OCI-LY1 (cell line): Measurements from ENCODE around the gene CWC25.

Experiments used
- H2AFZ ChIP-seq: fragments of 200-600 bp; sonication (generic), shearing (Covaris generic); 2 replicates; pipeline ENCODE4 v1.6.0; 2014; ENCODE audit warnings: antibody characterized with exemption, mild to moderate bottlenecking, low read length
- H3F3A ChIP-seq: fragments of 200-600 bp; sonication (generic), shearing (Covaris generic); 2 replicates; pipeline ENCODE4 v1.6.0; 2014; ENCODE audit warnings: mild to moderate bottlenecking, antibody characterized with exemption, low read length, moderate library complexity; ENCODE audit not compliant: insufficient read depth
- H3K27ac ChIP-seq: fragments of 200-600 bp; sonication (generic); 2 replicates; pipeline ENCODE4 v1.5.1; 2014; ENCODE audit warnings: low read length, mixed run types, mild to moderate bottlenecking, low read depth; ENCODE audit not compliant: poor library complexity, severe bottlenecking
- H3K27me3 ChIP-seq: fragments of 200-600 bp; sonication (generic); 2 replicates; pipeline ENCODE4 v1.6.0; 2014; ENCODE audit warnings: antibody characterized with exemption, mild to moderate bottlenecking, low read length, moderate library complexity; ENCODE audit not compliant: insufficient read depth
- H3K36me3 ChIP-seq: fragments of 200-600 bp; sonication (generic); 2 replicates; pipeline ENCODE4 v1.6.1; 2014; ENCODE audit warnings: mild to moderate bottlenecking, antibody characterized with exemption, low read length, moderate library complexity, mixed read lengths; ENCODE audit not compliant: insufficient read depth
- H3K4me1 ChIP-seq: fragments of 200-600 bp; sonication (generic); 2 replicates; pipeline ENCODE4 v1.5.1; 2014; ENCODE audit warnings: mild to moderate bottlenecking, low read length, moderate library complexity; ENCODE audit not compliant: insufficient read depth, severe bottlenecking
- H3K4me2 ChIP-seq: fragments of 200-600 bp; sonication (generic), shearing (Covaris generic); 2 replicates; pipeline ENCODE4 v1.6.1; 2014; ENCODE audit warnings: low read length
- H3K4me3 ChIP-seq: fragments of 200-600 bp; sonication (generic); 2 replicates; pipeline ENCODE4 v1.5.1; 2014; ENCODE audit warnings: low read length, low read depth, mild to moderate bottlenecking, mixed read lengths; ENCODE audit not compliant: poor library complexity, severe bottlenecking
- H3K79me2 ChIP-seq: fragments of 200-600 bp; shearing (Covaris generic); 2 replicates; pipeline ENCODE4 v1.6.1; 2016; ENCODE audit warnings: mixed run types, low read length, mixed read lengths; ENCODE audit not compliant: insufficient read depth
- H3K9ac ChIP-seq: fragments of 200-600 bp; sonication (generic), shearing (Covaris generic); 2 replicates; pipeline ENCODE4 v1.6.1; 2014; ENCODE audit warnings: mild to moderate bottlenecking, low read length, mixed read lengths
- H3K9me2 ChIP-seq: fragments of 200-600 bp; sonication (generic), shearing (Covaris generic); 2 replicates; pipeline ENCODE4 v1.6.1; 2014; ENCODE audit warnings: low read depth, mild to moderate bottlenecking, low read length, mixed read lengths
- H3K9me3 ChIP-seq: fragments of 200-600 bp; shearing (Covaris generic); 2 replicates; pipeline ENCODE4 v1.6.1; 2014; ENCODE audit warnings: low read length, mixed read lengths
- H4K20me1 ChIP-seq: fragments of 200-600 bp; sonication (generic), shearing (Covaris generic); 2 replicates; pipeline ENCODE4 v1.6.0; 2016; ENCODE audit warnings: mild to moderate bottlenecking, low read length; ENCODE audit not compliant: insufficient read depth
- EZH2 ChIP-seq: fragments of 200-600 bp; sonication (generic), shearing (Covaris generic); IDR thresholded peaks from 2 replicates; pipeline ENCODE4 v1.8.0; 2017; ENCODE audit warnings: borderline replicate concordance, mixed run types, mild to moderate bottlenecking, antibody characterized with exemption, low read length, moderate library complexity, mixed read lengths
- TF ChIP-seq, protein P1 (sequence below): fragments of 200-600 bp; sonication (generic), shearing (Covaris generic); IDR thresholded peaks from 2 replicates; pipeline ENCODE4 v1.5.1; 2017; ENCODE audit warnings: mild to moderate bottlenecking, antibody characterized with exemption, low read length, moderate library complexity, mixed read lengths

The CWC25 gene

GRCh38 chr17:38848939-38849605 lies 24.0 kb upstream of the CWC25 start:
- Histone ChIP-seq H3K79me2 (peaks cover 27% of the 10 kb centered on the region), H3K4me1 (peaks cover 32% of the 10 kb centered on the region), H3K9me2 (no peaks in the 10 kb centered on the region), H3F3A (peaks cover 32% of the 10 kb centered on the region; the same call in 1 of the 2 replicates), H3K36me3 (peaks cover 66% of the 10 kb centered on the region), H3K27me3 (no peaks in the 10 kb centered on the region), H3K27ac (no peak overlapping the region), H3K9ac (no peak overlapping the region), H3K4me2 (no peak overlapping the region), H2AFZ (no peak overlapping the region), H3K9me3 (no peaks in the 10 kb centered on the region), H3K4me3 (no peak overlapping the region), H4K20me1 (no peaks in the 10 kb centered on the region; the same call in 1 of the 2 replicates)
- TF ChIP-seq, protein P1, sequence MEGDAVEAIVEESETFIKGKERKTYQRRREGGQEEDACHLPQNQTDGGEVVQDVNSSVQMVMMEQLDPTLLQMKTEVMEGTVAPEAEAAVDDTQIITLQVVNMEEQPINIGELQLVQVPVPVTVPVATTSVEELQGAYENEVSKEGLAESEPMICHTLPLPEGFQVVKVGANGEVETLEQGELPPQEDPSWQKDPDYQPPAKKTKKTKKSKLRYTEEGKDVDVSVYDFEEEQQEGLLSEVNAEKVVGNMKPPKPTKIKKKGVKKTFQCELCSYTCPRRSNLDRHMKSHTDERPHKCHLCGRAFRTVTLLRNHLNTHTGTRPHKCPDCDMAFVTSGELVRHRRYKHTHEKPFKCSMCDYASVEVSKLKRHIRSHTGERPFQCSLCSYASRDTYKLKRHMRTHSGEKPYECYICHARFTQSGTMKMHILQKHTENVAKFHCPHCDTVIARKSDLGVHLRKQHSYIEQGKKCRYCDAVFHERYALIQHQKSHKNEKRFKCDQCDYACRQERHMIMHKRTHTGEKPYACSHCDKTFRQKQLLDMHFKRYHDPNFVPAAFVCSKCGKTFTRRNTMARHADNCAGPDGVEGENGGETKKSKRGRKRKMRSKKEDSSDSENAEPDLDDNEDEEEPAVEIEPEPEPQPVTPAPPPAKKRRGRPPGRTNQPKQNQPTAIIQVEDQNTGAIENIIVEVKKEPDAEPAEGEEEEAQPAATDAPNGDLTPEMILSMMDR, result no peak
- TF ChIP-seq EZH2, result no peak

DNA sequence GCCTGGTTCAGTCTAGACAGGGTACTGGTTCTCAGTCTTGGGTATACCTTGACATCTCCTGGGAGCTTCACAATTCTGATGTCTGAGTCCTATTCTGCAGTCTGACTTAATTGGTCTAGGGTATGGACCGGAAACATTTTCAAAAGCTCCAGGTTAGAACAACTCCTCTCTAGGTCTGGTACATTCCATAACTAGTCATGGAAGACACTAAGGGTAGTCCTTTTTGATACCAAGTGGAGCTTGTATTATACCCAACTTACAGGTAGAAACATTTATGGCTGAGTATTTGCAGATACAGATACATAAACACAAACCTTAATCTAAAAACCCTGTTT lies 23.4 kb upstream of the CWC25 start:
- Histone ChIP-seq H3K36me3 (peaks cover 66% of the 10 kb centered on the region), H3K4me1 (peaks cover 32% of the 10 kb centered on the region), H2AFZ (no peak overlapping the region), H4K20me1 (no peaks in the 10 kb centered on the region; the same call in 1 of the 2 replicates), H3K4me2 (no peak overlapping the region), H3K27me3 (no peaks in the 10 kb centered on the region), H3K9ac (no peak overlapping the region), H3K4me3 (no peak overlapping the region), H3K27ac (no peak overlapping the region), H3K9me3 (no peaks in the 10 kb centered on the region), H3K79me2 (peaks cover 27% of the 10 kb centered on the region), H3F3A (peaks cover 32% of the 10 kb centered on the region; the same call in 1 of the 2 replicates), H3K9me2 (no peaks in the 10 kb centered on the region)
- TF ChIP-seq EZH2, result no peak
- TF ChIP-seq, protein P1, result no peak

DNA sequence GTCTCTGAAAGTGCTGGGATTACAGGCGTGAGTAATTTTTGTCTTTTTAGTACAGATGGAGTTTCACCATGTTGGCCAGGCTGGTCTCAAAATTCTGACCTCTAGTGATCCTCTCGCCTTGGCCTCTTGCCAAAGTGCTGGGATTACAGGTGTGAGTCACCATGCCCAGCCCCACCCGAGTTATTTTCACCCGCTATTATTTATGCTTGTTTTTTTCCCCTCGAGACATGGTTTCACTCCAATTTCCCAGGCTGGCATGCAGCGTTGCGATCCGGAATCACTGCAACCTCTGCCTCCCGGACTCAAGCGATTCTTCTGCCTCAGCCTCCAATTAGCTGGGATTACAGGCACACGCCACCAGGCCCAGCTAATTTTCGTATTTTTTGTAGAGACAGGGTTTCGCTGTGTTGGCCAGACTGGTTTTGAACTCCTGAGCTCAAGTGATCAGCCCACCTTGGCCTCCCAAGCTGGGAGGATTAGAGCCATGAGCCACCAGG lies 19.2 kb upstream of the CWC25 start:
- no peaks in the 10 kb centered on the region for H4K20me1 ChIP-seq
- peaks cover 22% of the 10 kb centered on the region; the same call in 1 of the 2 replicates for H3F3A ChIP-seq
- H2AFZ ChIP-seq, result no peak overlapping the region
- no peak overlapping the region for H3K4me3 ChIP-seq
- H3K9me3 ChIP-seq, result no peaks in the 10 kb centered on the region
- no peak overlapping the region for H3K9ac ChIP-seq
- H3K36me3 ChIP-seq, result peaks cover 26% of the 10 kb centered on the region
- TF ChIP-seq, protein P1, result no peak
- TF ChIP-seq EZH2, result no peak
- peak overlapping the region; percentile 27; the same call in 1 of the 2 replicates for H3K4me2 ChIP-seq
- H3K27ac ChIP-seq, result peak overlapping the region; percentile 75
- no peaks in the 10 kb centered on the region for H3K79me2 ChIP-seq
- H3K27me3 ChIP-seq, result no peaks in the 10 kb centered on the region
- H3K9me2 ChIP-seq, result no peaks in the 10 kb centered on the region
- peaks cover 6% of the 10 kb centered on the region for H3K4me1 ChIP-seq
